ENCODE results near the gene HNRNPF. TPM values are rescaled to one million over a fixed set of nuclear protein-coding genes. Genes with fewer than 3 reads are reported as not detected.

The HNRNPF gene
- total RNA-seq, 1 experiment from 2014 or later: 198 TPM

GRCh38 chr10:43437141-43437870, 28.3 kb upstream of the HNRNPF start:
- peaks cover 6% of the 10 kb centered on the region for H3K4me1 Mint-ChIP-seq (ENCODE audit: insufficient read depth, unreplicated experiment)
- ChIA-PET POLR2A (interaction anchor here (0.6 to 3.8 kb wide), 16 partner anchors 8 to 793 kb away, joined by 3 to 30 read pairs (median 8); partner anchors contain the start of genes CSGALNACT2 and HNRNPF), CTCF (interaction anchor here (1.0 to 1.7 kb wide), 3 partner anchors 9 to 17 kb away, joined by 5 read pairs; no protein-coding TSS in a partner anchor)

GRCh38 chr10:43436291-43437140, 27.5 kb upstream of the HNRNPF start, which contains the start of gene ZNF487:
ZNF487 (plus strand) TSS chr10:43437111; CDS start chr10:43475814, 38,703 bp downstream.
- POLR2A ChIA-PET: interaction anchor here (0.6 to 3.8 kb wide), 19 partner anchors 8 to 649 kb away, joined by 3 to 30 read pairs (median 6); partner anchors contain the start of genes CSGALNACT2 and HNRNPF
- CTCF ChIA-PET: interaction anchor here (1.0 to 2.4 kb wide), 4 partner anchors 9 to 42 kb away, joined by 5 to 6 read pairs (median 5); no protein-coding TSS in a partner anchor
- H3K27ac Mint-ChIP-seq (ENCODE audit: low read depth, unreplicated experiment): peak within 1 kb of the TSS; percentile 99
- no peaks in the 10 kb centered on the region for H3K27me3 Mint-ChIP-seq (ENCODE audit: insufficient read depth, unreplicated experiment)
- H3K9me3 Mint-ChIP-seq (ENCODE audit: unreplicated experiment): no peaks in the 10 kb centered on the region
- peak; percentile 84 for DNase-seq (ENCODE audit: unreplicated experiment)
- TSS peak; percentile 92 for BruUV-seq (replicated peaks)
- peak within 1 kb of the TSS; percentile 96 for H3K4me3 Mint-ChIP-seq (ENCODE audit: unreplicated experiment)
- H3K4me1 Mint-ChIP-seq (ENCODE audit: insufficient read depth, unreplicated experiment): peaks cover 6% of the 10 kb centered on the region
- no peak for TF ChIP-seq CTCF (IDR thresholded peaks at IDR 0.05; ENCODE audit: unreplicated experiment)
- intact Hi-C loops (cut with micrococcal nuclease): loop anchor here (1.0 to 2.0 kb wide), 2 partner anchors 27 to 40 kb away; partner anchors contain the start of gene HNRNPF
- peaks cover 6% of the 10 kb centered on the region for H3K36me3 Mint-ChIP-seq (ENCODE audit: insufficient read depth, unreplicated experiment)

More at GRCh38 chr10:43437141-43437870, 28.3 kb upstream of the HNRNPF start:
- no peak for DNase-seq (ENCODE audit: unreplicated experiment)
- H3K9me3 Mint-ChIP-seq (ENCODE audit: unreplicated experiment): no peaks in the 10 kb centered on the region
- peaks cover 6% of the 10 kb centered on the region for H3K36me3 Mint-ChIP-seq (ENCODE audit: insufficient read depth, unreplicated experiment)
- H3K27ac Mint-ChIP-seq (ENCODE audit: low read depth, unreplicated experiment): peak overlapping the region; percentile 99
- BruUV-seq (replicated peaks): TSS peak; percentile 72
- no peaks in the 10 kb centered on the region for H3K27me3 Mint-ChIP-seq (ENCODE audit: insufficient read depth, unreplicated experiment)
- intact Hi-C loops (cut with micrococcal nuclease): loop anchor here (1.0 to 2.0 kb wide), 2 partner anchors 28 to 41 kb away; partner anchors contain the start of gene HNRNPF
- no peak for TF ChIP-seq CTCF (IDR thresholded peaks at IDR 0.05; ENCODE audit: unreplicated experiment)
- H3K4me3 Mint-ChIP-seq (ENCODE audit: unreplicated experiment): peak overlapping the region; percentile 96

GRCh38 chr10:43430926-43431663, 22.1 kb upstream of the HNRNPF start:
- Mint-ChIP-seq H3K4me1 (ENCODE audit: insufficient read depth, unreplicated experiment) (no peaks in the 10 kb centered on the region), H3K36me3 (ENCODE audit: insufficient read depth, unreplicated experiment) (no peaks in the 10 kb centered on the region), H3K27me3 (ENCODE audit: insufficient read depth, unreplicated experiment) (no peaks in the 10 kb centered on the region), H3K27ac (ENCODE audit: low read depth, unreplicated experiment) (no peak overlapping the region), H3K4me3 (ENCODE audit: unreplicated experiment) (no peak overlapping the region), H3K9me3 (ENCODE audit: unreplicated experiment) (no peaks in the 10 kb centered on the region)
- no peak for TF ChIP-seq CTCF (IDR thresholded peaks at IDR 0.05; ENCODE audit: unreplicated experiment)
- intact Hi-C loops (cut with micrococcal nuclease): no loop called here
- no peak for DNase-seq (ENCODE audit: unreplicated experiment)
- BruUV-seq (replicated peaks): no TSS peak
- ChIA-PET POLR2A (no interaction called here), CTCF (interaction anchor here (0.6 to 1.1 kb wide), 2 partner anchors 24 to 25 kb away, joined by 3 read pairs; no protein-coding TSS in a partner anchor)

Measured in MCF 10A (cell line).